Kidney (tissue), 14 donors: ENCODE measurements around the gene TRPC1. TPM values are rescaled to one million over a fixed set of nuclear protein-coding genes. Genes with fewer than 3 reads are reported as not detected.
A peak's percentile ranks its signal among the peaks of the same experiment; 100 is the strongest.

Experiments used
- DNase-seq, 5 donors: peaks; one replicate each; pipeline ENCODE4 v3.0.0-alpha.2; 2013 to 2020
- FAIRE-seq: peaks from 2 replicates; lab custom pipeline; 2012; peaks lifted over from hg19 to GRCh38; lab: Jason Lieb, UNC
- H3K27ac ChIP-seq, 2 donors: one replicate each; pipeline ENCODE4 v1.7.0; 2013; ENCODE audit warnings: low read depth in 2 of 2, low read length in 2 of 2, inconsistent platforms in 1 of 2
- H3K27me3 ChIP-seq: one replicate; pipeline ENCODE4 v1.7.1; 2013; ENCODE audit warnings: low read length, inconsistent platforms; ENCODE audit not compliant: control insufficient read depth, insufficient read depth
- H3K36me3 ChIP-seq, 3 donors: one replicate each; pipeline versions ENCODE4 v1.7.0 to v1.7.1; 2013; ENCODE audit warnings: low read length in 3 of 3, control low read depth in 1 of 3, inconsistent platforms in 1 of 3; ENCODE audit not compliant: insufficient read depth in 3 of 3, control insufficient read depth in 2 of 3
- H3K4me1 ChIP-seq, 3 donors: one replicate each; pipeline versions ENCODE4 v1.7.0 to v1.7.1; 2013; ENCODE audit warnings: low read length in 3 of 3, inconsistent platforms in 1 of 3, low read depth in 1 of 3; ENCODE audit not compliant: control insufficient read depth in 2 of 3, insufficient read depth in 2 of 3
- H3K4me3 ChIP-seq, 3 donors: one replicate each; pipeline versions ENCODE4 v1.7.0 to v1.8.1; 2013; ENCODE audit warnings: low read length in 3 of 3, control low read depth in 1 of 3, inconsistent platforms in 1 of 3
- H3K9ac ChIP-seq, 3 donors: one replicate each; pipeline versions ENCODE4 v1.7.0 to v1.7.1; 2013; ENCODE audit warnings: low read length in 3 of 3, control low read depth in 1 of 3, inconsistent platforms in 1 of 3
- H3K9me3 ChIP-seq, 3 donors: one replicate each; pipeline versions ENCODE4 v1.7.0 to v1.7.1; 2013; ENCODE audit warnings: low read length in 3 of 3, control low read depth in 1 of 3, inconsistent platforms in 1 of 3; ENCODE audit not compliant: control insufficient read depth in 2 of 3, insufficient read depth in 1 of 3
- CTCF ChIP-seq: IDR thresholded peaks from 3 replicates; pipeline ENCODE4 v1.5.1; 2012; ENCODE audit warnings: mild to moderate bottlenecking, moderate library complexity, borderline replicate concordance; ENCODE audit not compliant: insufficient read depth; ENCODE audit errors: extremely low read depth
- intact Hi-C: fragments of 100-400 bp; cut with DNase I; formaldehyde crosslinking; loops from one replicate; pipeline ENCODE4 v1.11.1; 2022
- polyA plus RNA-seq: library from polyadenylated mRNA; stranded (reverse); fragments of 350-450 nt; fragmentation: Illumina TruSeq; extraction: RNeasy Lipid Tissue Mini Kit (QIAGEN cat#74804); gene quantifications from one replicate; pipeline ENCODE4 v1.2.3, GENCODE V29; 2014; ENCODE audit warnings: low read depth, low replicate concordance; ENCODE audit not compliant: insufficient read depth
- total RNA-seq: library from RNA; stranded (reverse); fragmentation: NEBNext Ultra II Directional; extraction: Animal tissue kit (Norgen Biotek cat#: 25700); gene quantifications from one replicate; pipeline ENCODE4 v1.2.1, GENCODE V29; 2021
- donor health status: control.
- donor health status: control.
- donor health status: control.
- donor health status: control.
- donor health status: control.
- donor health status: DM: yes; HTN: yes; CAD: no.
- donor health status: Normal renal cell carcinoma (clear cell type).

The TRPC1 gene
- total and polyA plus RNA-seq, 2 donors from 2014 or later, result 3.2 to 13.2 TPM

- Histone ChIP-seq H3K36me3 (no peaks in the 10 kb centered on the region), H3K27ac (no peak overlapping the region), H3K4me3 (no peak overlapping the region), H3K4me1 (no peaks in the 10 kb centered on the region), H3K27me3 (no peaks in the 10 kb centered on the region), H3K9ac (no peak overlapping the region), H3K9me3 (no peaks in the 10 kb centered on the region)
- FAIRE-seq (no peak), DNase-seq (no peak)
- intact Hi-C loops, result no loop called here
- TF ChIP-seq CTCF, result no peak
Observed at GRCh38 chr3:142819179-142819578, 95.3 kb downstream of the TRPC1 start.

- Histone ChIP-seq H3K9me3 (no peaks in the 10 kb centered on the region), H3K27me3 (no peaks in the 10 kb centered on the region), H3K9ac (no peak overlapping the region), H3K36me3 (no peaks in the 10 kb centered on the region), H3K4me1 (no peaks in the 10 kb centered on the region), H3K4me3 (no peak overlapping the region), H3K27ac (no peak overlapping the region)
- DNase-seq (peak in 4 of 5 donors; percentile 83 to 87 (median 86)), FAIRE-seq (no peak)
- intact Hi-C loops, result no loop called here
- TF ChIP-seq CTCF, result peak; percentile 91
Observed at GRCh38 chr3:142828703-142829305, 105.0 kb downstream of the TRPC1 start.

GRCh38 chr3:142837526-142837925 is 113.7 kb downstream of the TRPC1 start:
- no peak for TF ChIP-seq CTCF
- intact Hi-C loops, result no loop called here
- no peak for FAIRE-seq
- Histone ChIP-seq H3K4me1 (no peaks in the 10 kb centered on the region), H3K27me3 (no peaks in the 10 kb centered on the region), H3K9ac (no peak overlapping the region), H3K9me3 (peaks cover 0 to 3% (median 0%) of the 10 kb centered on the region in 3 donors), H3K27ac (no peak overlapping the region), H3K4me3 (no peak overlapping the region), H3K36me3 (no peaks in the 10 kb centered on the region)
- no peak for DNase-seq

- no peak overlapping the region for H3K9ac ChIP-seq
- H3K27ac ChIP-seq, result no peak overlapping the region
- TF ChIP-seq CTCF, result no peak
- no peaks in the 10 kb centered on the region for H3K4me1 ChIP-seq
- H3K36me3 ChIP-seq, result no peaks in the 10 kb centered on the region
- no peaks in the 10 kb centered on the region for H3K27me3 ChIP-seq
- DNase-seq, result no peak
- H3K4me3 ChIP-seq, result no peak overlapping the region
- no peak for FAIRE-seq
- intact Hi-C loops, result no loop called here
- peaks cover 0 to 3% (median 0%) of the 10 kb centered on the region in 3 donors for H3K9me3 ChIP-seq
Observed at GRCh38 chr3:142839831-142840230, 116.0 kb downstream of the TRPC1 start.
